IPS DF 6.9 (cell line): ENCODE measurements around the gene CTDP1.

ENCODE experiments used
- DNase-seq: peaks from one replicate; pipeline ENCODE4 v3.0.0-alpha.2; 2013; ENCODE audit warnings: low read depth, low spot score
- H3K27ac ChIP-seq: one replicate; pipeline ENCODE4 v1.5.1; 2013; ENCODE audit warnings: low read length, control low read depth
- H3K27me3 ChIP-seq: 2 replicates; pipeline ENCODE4 v1.6.1; 2013; ENCODE audit warnings: mild to moderate bottlenecking, low read length; ENCODE audit not compliant: control insufficient read depth, insufficient read depth
- H3K36me3 ChIP-seq: 2 replicates; pipeline ENCODE4 v1.6.1; 2013; ENCODE audit warnings: low read length; ENCODE audit not compliant: control insufficient read depth, insufficient read depth
- H3K4me1 ChIP-seq: 2 replicates; pipeline ENCODE4 v1.6.1; 2013; ENCODE audit warnings: low read length; ENCODE audit not compliant: control insufficient read depth, insufficient read depth
- H3K4me3 ChIP-seq: 2 replicates; pipeline ENCODE4 v1.5.1; 2013; ENCODE audit warnings: mild to moderate bottlenecking, low read length
- H3K9me3 ChIP-seq: 2 replicates; pipeline ENCODE4 v1.6.1; 2013; ENCODE audit warnings: low read length, inconsistent platforms; ENCODE audit not compliant: control insufficient read depth, insufficient read depth
- WGBS: extraction: QIAGEN DNeasy Blood & Tissue Kit; methylation state at CpG from one replicate; pipeline ENCODE4 v1.1.7; 2013; ENCODE audit warnings: mixed read lengths, missing lambda C conversion rate; ENCODE audit not compliant: insufficient read length, insufficient coverage; 5-methylcytosine and 5-hydroxymethylcytosine counted together

CTDP1 gene

DNA sequence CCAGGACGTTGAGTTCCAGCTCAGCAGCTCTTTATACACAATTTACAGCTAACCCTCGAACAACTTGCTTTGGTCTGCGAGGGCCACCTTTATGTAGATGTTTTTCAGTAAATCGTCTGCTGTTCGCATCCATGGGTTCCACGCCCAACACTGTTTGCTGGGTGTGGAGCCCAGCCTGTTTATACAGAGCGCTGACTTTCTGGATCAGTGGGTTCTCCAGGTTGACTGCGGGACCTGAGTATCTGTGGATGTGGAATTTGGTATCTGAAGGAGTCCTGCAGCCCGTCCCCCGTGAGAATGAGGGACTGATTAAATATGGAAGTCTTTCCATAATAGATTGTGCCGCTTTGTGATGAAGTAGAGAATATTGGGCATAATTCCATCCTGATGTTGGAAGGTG is 2.9 kb downstream of the CTDP1 start:
- Histone ChIP-seq H3K36me3 (0 out of 2 replicates have a peak, but pooled peaks cover 2% of the 10 kb centered on the region), H3K4me1 (peaks cover 3% of the 10 kb centered on the region), H3K27me3 (no peaks in the 10 kb centered on the region), H3K27ac (no peak overlapping the region), H3K9me3 (no peaks in the 10 kb centered on the region), H3K4me3 (no peak overlapping the region)
- WGBS = no CpG with 5 or more reads among the region's 11 CpGs
- no peak for DNase-seq

- Histone ChIP-seq H3K36me3 (0 out of 2 replicates have a peak, but pooled peaks cover 2% of the 10 kb centered on the region), H3K9me3 (no peaks in the 10 kb centered on the region), H3K4me3 (no peak overlapping the region), H3K4me1 (peaks cover 3% of the 10 kb centered on the region), H3K27me3 (no peaks in the 10 kb centered on the region), H3K27ac (no peak overlapping the region)
- WGBS = no CpG with 5 or more reads among the region's 15 CpGs
- no peak for DNase-seq
Measured at GRCh38 chr18:79682894-79683625, 3.5 kb downstream of the CTDP1 start.

GRCh38 chr18:79683626-79684282 is 4.2 kb downstream of the CTDP1 start:
- WGBS = no CpG with 5 or more reads among the region's 21 CpGs
- H3K27ac ChIP-seq = no peak overlapping the region

GRCh38 chr18:79684283-79684631 is 4.7 kb downstream of the CTDP1 start:
- Histone ChIP-seq H3K27me3 (no peaks in the 10 kb centered on the region), H3K4me1 (peaks cover 3% of the 10 kb centered on the region), H3K4me3 (no peak overlapping the region), H3K27ac (no peak overlapping the region), H3K36me3 (0 out of 2 replicates have a peak, but pooled peaks cover 2% of the 10 kb centered on the region), H3K9me3 (no peaks in the 10 kb centered on the region)
- no CpG with 5 or more reads among the region's 10 CpGs for WGBS
- no peak for DNase-seq

More at GRCh38 chr18:79683626-79684282, 4.2 kb downstream of the CTDP1 start:
- H3K4me1 ChIP-seq = peaks cover 3% of the 10 kb centered on the region
- H3K4me3 ChIP-seq = no peak overlapping the region
- H3K27me3 ChIP-seq = no peaks in the 10 kb centered on the region
- no peak for DNase-seq
- H3K36me3 ChIP-seq = 0 out of 2 replicates have a peak, but pooled peaks cover 2% of the 10 kb centered on the region
- H3K9me3 ChIP-seq = no peaks in the 10 kb centered on the region

DNA sequence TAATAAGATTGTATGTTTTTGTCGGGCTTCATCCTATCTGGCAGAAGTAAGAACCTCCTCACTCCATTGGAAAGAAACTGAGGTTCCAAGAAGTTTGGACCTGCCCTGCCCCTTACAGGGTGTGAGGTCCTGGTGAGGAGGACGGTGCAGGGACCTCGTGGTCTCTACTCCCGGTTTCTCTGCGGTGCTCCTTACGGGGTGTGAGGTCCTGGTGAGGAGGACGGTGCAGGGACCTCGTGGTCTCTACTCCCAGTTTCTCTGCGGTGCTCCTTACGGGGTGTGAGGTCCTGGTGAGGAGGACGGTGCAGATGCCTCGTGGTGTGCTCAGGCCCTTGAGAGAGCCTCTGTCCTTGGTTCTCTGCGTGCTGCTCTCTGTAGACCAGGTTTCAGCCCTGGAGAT is 5.2 kb downstream of the CTDP1 start:
- H3K9me3 ChIP-seq = no peaks in the 10 kb centered on the region
- H3K27ac ChIP-seq = no peak overlapping the region
- peaks cover 3% of the 10 kb centered on the region for H3K4me1 ChIP-seq
- DNase-seq = no peak
- H3K27me3 ChIP-seq = no peaks in the 10 kb centered on the region
- WGBS = no CpG with 5 or more reads among the region's 13 CpGs
- 0 out of 2 replicates have a peak, but pooled peaks cover 2% of the 10 kb centered on the region for H3K36me3 ChIP-seq
- no peak overlapping the region for H3K4me3 ChIP-seq

DNA sequence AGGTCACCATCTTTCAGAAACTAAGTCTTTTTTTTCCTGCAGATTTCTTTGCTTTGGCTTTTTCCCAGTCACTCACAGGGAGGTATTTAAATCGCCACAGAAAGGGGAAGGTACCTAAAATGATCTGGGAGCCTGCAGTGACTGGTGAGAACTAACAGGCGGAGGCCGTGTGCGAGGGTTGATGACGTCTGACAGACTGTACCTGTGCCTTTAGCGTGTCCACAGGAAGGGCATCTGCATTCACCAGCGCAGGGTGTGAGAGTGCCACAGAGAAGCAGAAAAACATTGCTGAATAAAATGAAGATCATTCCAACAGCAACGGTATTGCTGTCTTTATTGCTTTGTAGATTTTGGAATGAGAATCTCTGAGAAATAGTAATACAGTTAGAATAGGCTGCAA is 5.7 kb downstream of the CTDP1 start:
- no peak overlapping the region for H3K27ac ChIP-seq
- H3K36me3 ChIP-seq = 0 out of 2 replicates have a peak, but pooled peaks cover 2% of the 10 kb centered on the region
- WGBS = no CpG with 5 or more reads among the region's 8 CpGs
- H3K27me3 ChIP-seq = no peaks in the 10 kb centered on the region
- H3K9me3 ChIP-seq = no peaks in the 10 kb centered on the region
- no peak overlapping the region for H3K4me3 ChIP-seq
- no peak for DNase-seq
- H3K4me1 ChIP-seq = peaks cover 3% of the 10 kb centered on the region

- no peak overlapping the region for H3K27ac ChIP-seq
- no peaks in the 10 kb centered on the region for H3K27me3 ChIP-seq
- no CpG with 5 or more reads among the region's 7 CpGs for WGBS
- DNase-seq = no peak
- no peak overlapping the region for H3K4me3 ChIP-seq
- H3K9me3 ChIP-seq = no peaks in the 10 kb centered on the region
- peaks cover 1% of the 10 kb centered on the region; the same call in 1 of the 2 replicates for H3K4me1 ChIP-seq
- 0 out of 2 replicates have a peak, but pooled peaks cover 2% of the 10 kb centered on the region for H3K36me3 ChIP-seq
Measured at GRCh38 chr18:79685971-79686370, 6.4 kb downstream of the CTDP1 start.

GRCh38 chr18:79687806-79688205 is 8.2 kb downstream of the CTDP1 start:
- no peak for DNase-seq
- no CpG with 5 or more reads among the region's 12 CpGs for WGBS
- no peaks in the 10 kb centered on the region for H3K4me1 ChIP-seq
- H3K4me3 ChIP-seq = no peak overlapping the region
- no peak overlapping the region for H3K27ac ChIP-seq
- H3K9me3 ChIP-seq = no peaks in the 10 kb centered on the region
- no peaks in the 10 kb centered on the region for H3K36me3 ChIP-seq
- H3K27me3 ChIP-seq = no peaks in the 10 kb centered on the region

DNA sequence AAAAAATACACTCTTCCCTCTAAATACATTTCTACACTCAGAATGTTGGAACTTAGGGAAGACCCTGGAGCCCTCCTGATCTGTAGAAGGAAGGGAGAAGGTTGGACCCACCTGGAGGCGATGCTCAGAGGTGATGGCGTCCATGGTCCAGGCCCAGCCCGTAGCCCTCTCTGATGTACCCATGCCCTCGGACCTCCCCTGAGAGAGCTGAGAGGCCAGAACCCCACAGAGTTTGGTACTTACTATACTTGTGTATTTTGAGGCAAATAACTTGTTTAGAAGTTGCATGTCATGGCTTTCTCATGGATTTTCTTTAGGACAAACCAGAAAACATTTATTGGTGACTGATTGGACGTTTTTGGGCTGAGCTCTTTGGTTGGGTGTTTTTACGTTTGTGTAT is 10.5 kb downstream of the CTDP1 start:
- H3K36me3 ChIP-seq = no peaks in the 10 kb centered on the region
- H3K27ac ChIP-seq = no peak overlapping the region
- no peak for DNase-seq
- H3K9me3 ChIP-seq = no peaks in the 10 kb centered on the region
- H3K27me3 ChIP-seq = no peaks in the 10 kb centered on the region
- H3K4me3 ChIP-seq = no peak overlapping the region
- WGBS = no CpG with 5 or more reads among the region's 6 CpGs
- H3K4me1 ChIP-seq = no peaks in the 10 kb centered on the region

GRCh38 chr18:79690586-79691482 is 11.2 kb downstream of the CTDP1 start:
- Histone ChIP-seq H3K36me3 (peaks cover 3% of the 10 kb centered on the region), H3K4me1 (no peaks in the 10 kb centered on the region), H3K9me3 (no peaks in the 10 kb centered on the region), H3K27me3 (no peaks in the 10 kb centered on the region), H3K4me3 (no peak overlapping the region), H3K27ac (no peak overlapping the region)
- no CpG with 5 or more reads among the region's 33 CpGs for WGBS
- DNase-seq = no peak
